HCT116 (cell line): Measurements from ENCODE around the gene THRB. TPM values are rescaled to one million over a fixed set of nuclear protein-coding genes. Genes with fewer than 3 reads are reported as not detected.

Experiments
- ATAC-seq: fragments of 200-7000 bp; cut with Tn5 transposase; 2 replicates; pipeline ENCODE4 v1.9.1; 2020; ENCODE audit warnings: mild to moderate bottlenecking, moderate library complexity
- BruUV-seq: library from RNA; stranded (reverse); fragments of 400-500 nt; replicated peaks from 2 replicates; lab custom pipeline; 2021; lab: Mats Ljungman, UMichigan
- CTCF ChIA-PET: fragments of 300-600 bp; sonication (Branson Sonifier 250); formaldehyde crosslinking; loops from one replicate; lab custom pipeline; 2021; ENCODE audit warnings: antibody characterized with exemption; lab: Charles Lee
- POLR2A ChIA-PET: fragments of 300-600, 350-600 bp; sonication (Branson Sonifier 250); formaldehyde crosslinking; loops from one replicate; lab custom pipeline; 2021; ENCODE audit warnings: antibody characterized with exemption; lab: Charles Lee
- RAD21 ChIA-PET, 2 experiments: fragments of 300-600 bp; sonication (Branson Sonifier 250); formaldehyde crosslinking; loops; one replicate each; lab custom pipeline; 2023; ENCODE audit warnings: low total read pairs in 2 of 2; ENCODE audit not compliant: uncharacterized antibody in 2 of 2, unreplicated experiment in 2 of 2, low non-redundant PET in 1 of 2; lab: Charles Lee
- DNase-seq: peaks from one replicate; pipeline ENCODE4 v3.0.0-alpha.2; 2010; ENCODE audit warnings: low read depth, low spot score
- H2AFZ ChIP-seq: fragments of 200-600 bp; shearing (Covaris generic), sonication (generic); 2 replicates; pipeline ENCODE4 v1.6.1; 2017; ENCODE audit warnings: low read depth, mixed run types, mixed read lengths, antibody characterized with exemption, low read length; ENCODE audit not compliant: poor library complexity, severe bottlenecking
- H3K27ac ChIP-seq: 2 replicates; pipeline ENCODE4 v1.5.1; 2012; ENCODE audit warnings: low read depth, low read length
- H3K27me3 ChIP-seq: fragments of 200-600 bp; sonication (generic); 2 replicates; pipeline ENCODE4 v1.6.1; 2016; ENCODE audit warnings: mixed run types, low read length, mixed read lengths; ENCODE audit not compliant: insufficient read depth
- H3K36me3 ChIP-seq, 2 experiments: fragments of 200-500 bp in 1 of 2; fragments of 200-600 bp in 1 of 2; sonication (Bioruptor generic) in 1 of 2; sonication (generic) in 1 of 2; 2 replicates each; pipeline versions ENCODE4 v1.5.1 to v1.6.1; 2014 to 2016; ENCODE audit warnings: low read length in 2 of 2, inconsistent platforms in 1 of 2, mixed read lengths in 1 of 2, mixed run types in 1 of 2; ENCODE audit not compliant: insufficient read depth in 2 of 2, control insufficient read depth in 1 of 2
- H3K4me1 ChIP-seq, 2 experiments: fragments of 200-600 bp in 1 of 2; sonication (generic) in 1 of 2; 2 replicates each; pipeline versions ENCODE4 v1.5.1 to v1.6.1; 2012 to 2017; ENCODE audit warnings: low read length in 2 of 2, inconsistent platforms in 1 of 2, mild to moderate bottlenecking in 1 of 2, mixed read lengths in 1 of 2, mixed run types in 1 of 2, moderate library complexity in 1 of 2; ENCODE audit not compliant: insufficient read depth in 2 of 2, control insufficient read depth in 1 of 2
- H3K4me2 ChIP-seq: fragments of 200-600 bp; sonication (generic); 2 replicates; pipeline ENCODE4 v1.6.1; 2017; ENCODE audit warnings: mixed run types, low read length, mixed read lengths
- H3K4me3 ChIP-seq, 2 experiments: fragments of 200-600 bp in 1 of 2; sonication (generic) in 1 of 2; replicated peaks in 1 of 2; 2 replicates each; pipeline ENCODE4 v1.5.1; 2011 to 2016; ENCODE audit warnings: low read length in 2 of 2, control low read depth in 1 of 2, low read depth in 1 of 2, mild to moderate bottlenecking in 1 of 2, mixed read lengths in 1 of 2, mixed run types in 1 of 2
- H3K79me2 ChIP-seq: fragments of 200-600 bp; sonication (generic); 2 replicates; pipeline ENCODE4 v1.6.1; 2017; ENCODE audit warnings: mild to moderate bottlenecking, mixed run types, low read length, moderate library complexity, mixed read lengths; ENCODE audit not compliant: insufficient read depth
- H3K9ac ChIP-seq: fragments of 200-600 bp; sonication (generic); 2 replicates; pipeline ENCODE4 v1.6.1; 2016; ENCODE audit warnings: low read length, mixed read lengths
- H3K9me2 ChIP-seq: fragments of 200-600 bp; sonication (generic), shearing (Covaris generic); 2 replicates; pipeline ENCODE4 v1.6.1; 2017; ENCODE audit warnings: mixed run types, mild to moderate bottlenecking, moderate library complexity; ENCODE audit not compliant: insufficient read depth
- H3K9me3 ChIP-seq, 2 experiments: fragments of 200-500 bp in 1 of 2; fragments of 200-600 bp in 1 of 2; sonication (Bioruptor generic) in 1 of 2; sonication (generic) in 1 of 2; 2 replicates each; pipeline ENCODE4 v1.6.1; 2014 to 2017; ENCODE audit warnings: low read length in 2 of 2, mixed read lengths in 2 of 2, inconsistent platforms in 1 of 2, low read depth in 1 of 2, mild to moderate bottlenecking in 1 of 2, mixed run types in 1 of 2, moderate library complexity in 1 of 2; ENCODE audit not compliant: control insufficient read depth in 1 of 2, insufficient read depth in 1 of 2
- H4K20me1 ChIP-seq: fragments of 200-600 bp; sonication (generic), shearing (Covaris generic); 2 replicates; pipeline ENCODE4 v1.6.1; 2017; ENCODE audit warnings: mixed run types, mild to moderate bottlenecking, moderate library complexity; ENCODE audit not compliant: insufficient read depth
- CBX3 ChIP-seq: IDR thresholded peaks from 2 replicates; pipeline ENCODE4 v1.6.1; 2012; ENCODE audit warnings: low read depth
- EGR1 ChIP-seq: IDR thresholded peaks from 2 replicates; pipeline ENCODE4 v1.6.1; 2012; ENCODE audit warnings: low read depth
- ELF1 ChIP-seq: IDR thresholded peaks from 2 replicates; pipeline ENCODE4 v1.6.1; 2012; ENCODE audit warnings: low read depth, borderline replicate concordance
- EZH2phosphoT487 ChIP-seq: fragments of 200-600 bp; IDR thresholded peaks from 2 replicates; pipeline ENCODE4 v1.6.1; 2018; ENCODE audit warnings: antibody characterized with exemption, borderline replicate concordance
- JUND ChIP-seq: IDR thresholded peaks from 2 replicates; pipeline ENCODE4 v1.6.1; 2012
- POLR2A ChIP-seq: IDR thresholded peaks from 2 replicates; pipeline ENCODE4 v1.7.0; 2011; ENCODE audit warnings: borderline replicate concordance; ENCODE audit not compliant: insufficient read depth, insufficient read length; ENCODE audit errors: extremely low read depth
- POLR2AphosphoS5 ChIP-seq: IDR thresholded peaks from 2 replicates; pipeline ENCODE4 v1.6.1; 2011; ENCODE audit warnings: mild to moderate bottlenecking, low read depth, low read length, moderate library complexity
- RAD21 ChIP-seq: IDR thresholded peaks from 2 replicates; pipeline ENCODE4 v1.6.1; 2012; ENCODE audit warnings: low read depth, mild to moderate bottlenecking
- SIN3A ChIP-seq: IDR thresholded peaks from 2 replicates; pipeline ENCODE4 v1.6.1; 2012; ENCODE audit warnings: low read depth
- SP1 ChIP-seq: IDR thresholded peaks from 2 replicates; pipeline ENCODE4 v1.6.1; 2012; ENCODE audit warnings: low read depth
- TCF7L2 ChIP-seq: IDR thresholded peaks from 2 replicates; pipeline ENCODE4 v1.7.0; 2011; ENCODE audit warnings: borderline replicate concordance, inconsistent platforms; ENCODE audit not compliant: insufficient read depth, insufficient read length; ENCODE audit errors: extremely low read depth
- ZFX ChIP-seq: fragments of 450-650 bp; IDR thresholded peaks from 2 replicates; pipeline ENCODE4 v1.6.1; 2017
- ZNF274 ChIP-seq: fragments of 200-500 bp; sonication (Bioruptor generic); IDR thresholded peaks from 2 replicates; pipeline ENCODE4 v1.6.1; 2014; ENCODE audit warnings: mild to moderate bottlenecking, low read depth, low read length, inconsistent platforms
- intact Hi-C: fragments of 100-400 bp; cut with micrococcal nuclease; formaldehyde crosslinking; loops from 2 replicates; pipeline ENCODE4 v1.10.0; 2022
- total RNA-seq: library from RNA; stranded (reverse); gene quantifications from one replicate; pipeline ENCODE4 v1.2.1, GENCODE V29; 2021; ENCODE audit not compliant: unreplicated experiment
- TF ChIP-seq, protein P1 (sequence below): IDR thresholded peaks from 2 replicates; pipeline ENCODE4 v1.6.1; 2012; ENCODE audit warnings: low read depth
- TF ChIP-seq, protein P2 (sequence below): IDR thresholded peaks from 2 replicates; pipeline ENCODE4 v1.6.1; 2011; ENCODE audit warnings: mild to moderate bottlenecking, low read length, moderate library complexity; ENCODE audit not compliant: insufficient replicate concordance; ENCODE audit errors: extremely low read depth
- TF ChIP-seq, protein P3 (sequence below): IDR thresholded peaks from 2 replicates; pipeline ENCODE4 v1.6.1; 2012

THRB gene
- total RNA-seq, 1 experiment from 2014 or later, result 2.5 TPM

DNA sequence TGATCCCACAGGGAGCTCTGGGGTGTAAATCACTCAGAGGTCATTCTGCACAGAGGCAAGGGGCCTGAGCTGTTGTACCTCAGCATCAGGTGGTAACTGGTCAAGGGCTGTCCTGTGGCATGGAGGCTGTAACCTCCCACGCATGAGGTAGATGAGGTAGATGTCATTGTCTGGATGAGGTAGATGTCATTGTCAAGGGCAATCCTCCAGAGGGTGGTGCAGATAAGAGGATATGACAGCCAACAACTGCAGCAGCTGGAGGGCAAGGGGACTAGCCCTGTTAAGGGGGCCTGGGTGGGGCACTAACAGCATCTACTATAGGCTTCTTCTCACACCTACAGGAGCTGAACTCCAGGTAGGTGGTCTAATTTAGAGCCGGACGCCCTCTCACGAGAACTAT lies 55.6 kb downstream of the THRB start (continued):
- TF ChIP-seq TCF7L2 (no peak), JUND (no peak), ZNF274 (no peak), EZH2phosphoT487 (no peak)
- TF ChIP-seq, protein P1, sequence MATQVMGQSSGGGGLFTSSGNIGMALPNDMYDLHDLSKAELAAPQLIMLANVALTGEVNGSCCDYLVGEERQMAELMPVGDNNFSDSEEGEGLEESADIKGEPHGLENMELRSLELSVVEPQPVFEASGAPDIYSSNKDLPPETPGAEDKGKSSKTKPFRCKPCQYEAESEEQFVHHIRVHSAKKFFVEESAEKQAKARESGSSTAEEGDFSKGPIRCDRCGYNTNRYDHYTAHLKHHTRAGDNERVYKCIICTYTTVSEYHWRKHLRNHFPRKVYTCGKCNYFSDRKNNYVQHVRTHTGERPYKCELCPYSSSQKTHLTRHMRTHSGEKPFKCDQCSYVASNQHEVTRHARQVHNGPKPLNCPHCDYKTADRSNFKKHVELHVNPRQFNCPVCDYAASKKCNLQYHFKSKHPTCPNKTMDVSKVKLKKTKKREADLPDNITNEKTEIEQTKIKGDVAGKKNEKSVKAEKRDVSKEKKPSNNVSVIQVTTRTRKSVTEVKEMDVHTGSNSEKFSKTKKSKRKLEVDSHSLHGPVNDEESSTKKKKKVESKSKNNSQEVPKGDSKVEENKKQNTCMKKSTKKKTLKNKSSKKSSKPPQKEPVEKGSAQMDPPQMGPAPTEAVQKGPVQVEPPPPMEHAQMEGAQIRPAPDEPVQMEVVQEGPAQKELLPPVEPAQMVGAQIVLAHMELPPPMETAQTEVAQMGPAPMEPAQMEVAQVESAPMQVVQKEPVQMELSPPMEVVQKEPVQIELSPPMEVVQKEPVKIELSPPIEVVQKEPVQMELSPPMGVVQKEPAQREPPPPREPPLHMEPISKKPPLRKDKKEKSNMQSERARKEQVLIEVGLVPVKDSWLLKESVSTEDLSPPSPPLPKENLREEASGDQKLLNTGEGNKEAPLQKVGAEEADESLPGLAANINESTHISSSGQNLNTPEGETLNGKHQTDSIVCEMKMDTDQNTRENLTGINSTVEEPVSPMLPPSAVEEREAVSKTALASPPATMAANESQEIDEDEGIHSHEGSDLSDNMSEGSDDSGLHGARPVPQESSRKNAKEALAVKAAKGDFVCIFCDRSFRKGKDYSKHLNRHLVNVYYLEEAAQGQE, result no peak

DNA sequence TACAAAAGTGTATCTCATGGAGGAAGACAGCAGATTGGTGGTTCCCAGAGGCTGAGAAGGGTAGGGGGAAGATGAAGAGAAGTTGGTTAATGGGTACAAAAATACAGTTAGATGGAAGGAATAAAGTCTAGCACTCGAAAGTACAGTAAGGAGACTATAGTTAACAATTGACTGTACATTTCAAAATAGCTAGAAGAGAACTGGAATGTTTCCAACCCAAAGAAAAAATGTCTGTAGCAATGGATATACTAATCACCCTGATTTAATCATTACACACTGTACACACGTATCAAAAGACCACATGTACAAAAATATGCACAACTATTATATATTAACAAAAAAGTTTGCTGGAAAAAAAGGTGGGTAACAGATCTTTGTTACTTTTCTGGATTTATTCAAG lies 57.3 kb downstream of the THRB start:
- Histone ChIP-seq H3K4me1 (no peaks in the 10 kb centered on the region), H3K36me3 (no peaks in the 10 kb centered on the region), H3K9me3 (no peaks in the 10 kb centered on the region), H3K9ac (no peak overlapping the region), H4K20me1 (no peaks in the 10 kb centered on the region), H3K27ac (no peak overlapping the region), H3K4me3 (no peak overlapping the region), H2AFZ (no peak overlapping the region), H3K4me2 (no peak overlapping the region), H3K27me3 (no peaks in the 10 kb centered on the region), H3K79me2 (no peaks in the 10 kb centered on the region), H3K9me2 (no peaks in the 10 kb centered on the region)
- ChIA-PET POLR2A (no interaction called here), RAD21 (no interaction called here), CTCF (no interaction called here)
- ATAC-seq, result no peak
- DNase-seq, result no peak
- intact Hi-C loops, result no loop called here
- no TSS peak for BruUV-seq
- TF ChIP-seq EGR1 (no peak), SP1 (no peak), POLR2A (no peak), ELF1 (no peak), CBX3 (no peak), ZFX (no peak), EZH2phosphoT487 (no peak), SIN3A (no peak), RAD21 (no peak), TCF7L2 (no peak), POLR2AphosphoS5 (no peak), JUND (no peak)
- TF ChIP-seq, protein P2, sequence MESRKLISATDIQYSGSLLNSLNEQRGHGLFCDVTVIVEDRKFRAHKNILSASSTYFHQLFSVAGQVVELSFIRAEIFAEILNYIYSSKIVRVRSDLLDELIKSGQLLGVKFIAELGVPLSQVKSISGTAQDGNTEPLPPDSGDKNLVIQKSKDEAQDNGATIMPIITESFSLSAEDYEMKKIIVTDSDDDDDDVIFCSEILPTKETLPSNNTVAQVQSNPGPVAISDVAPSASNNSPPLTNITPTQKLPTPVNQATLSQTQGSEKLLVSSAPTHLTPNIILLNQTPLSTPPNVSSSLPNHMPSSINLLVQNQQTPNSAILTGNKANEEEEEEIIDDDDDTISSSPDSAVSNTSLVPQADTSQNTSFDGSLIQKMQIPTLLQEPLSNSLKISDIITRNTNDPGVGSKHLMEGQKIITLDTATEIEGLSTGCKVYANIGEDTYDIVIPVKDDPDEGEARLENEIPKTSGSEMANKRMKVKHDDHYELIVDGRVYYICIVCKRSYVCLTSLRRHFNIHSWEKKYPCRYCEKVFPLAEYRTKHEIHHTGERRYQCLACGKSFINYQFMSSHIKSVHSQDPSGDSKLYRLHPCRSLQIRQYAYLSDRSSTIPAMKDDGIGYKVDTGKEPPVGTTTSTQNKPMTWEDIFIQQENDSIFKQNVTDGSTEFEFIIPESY, result no peak
- TF ChIP-seq, protein P3, sequence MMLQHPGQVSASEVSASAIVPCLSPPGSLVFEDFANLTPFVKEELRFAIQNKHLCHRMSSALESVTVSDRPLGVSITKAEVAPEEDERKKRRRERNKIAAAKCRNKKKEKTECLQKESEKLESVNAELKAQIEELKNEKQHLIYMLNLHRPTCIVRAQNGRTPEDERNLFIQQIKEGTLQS, result no peak
- TF ChIP-seq, protein P1, result no peak
